GM18873 (cell line): ENCODE measurements around the gene GATAD2B.
"Not testable (repeated sequence)": the region's sequence is repeated elsewhere in the genome, so short reads cannot be mapped to it uniquely, and the experiment has no call there.

Experiments
- ATAC-seq: cut with Tn5 transposase; IDR thresholded peaks from one replicate; pipeline ENCODE4 v1.9.1; 2021; ENCODE audit warnings: mild to moderate bottlenecking, moderate library complexity, moderate number of reproducible peaks; ENCODE audit not compliant: unreplicated experiment, low FRiP score

The GATAD2B gene

GRCh38 chr1:153769221-153769620, 153.6 kb downstream of the GATAD2B start:
- ATAC-seq: no peak

GRCh38 chr1:153768316-153769181, 154.2 kb downstream of the GATAD2B start:
- no peak for ATAC-seq

GRCh38 chr1:153767519-153767918, 155.3 kb downstream of the GATAD2B start:
- ATAC-seq: no peak

GRCh38 chr1:153766663-153767062, 156.1 kb downstream of the GATAD2B start:
- ATAC-seq: not testable (repeated sequence)

- ATAC-seq: no peak
Measured at GRCh38 chr1:153764310-153764709, 158.5 kb downstream of the GATAD2B start.

GRCh38 chr1:153763365-153764225, 159.2 kb downstream of the GATAD2B start:
- ATAC-seq: no peak

- ATAC-seq: no peak
Measured at GRCh38 chr1:153760440-153760839, 162.3 kb downstream of the GATAD2B start.
